Neural cell (in vitro differentiated cells): ENCODE data around the gene SPAG16. TPM values are rescaled to one million over a fixed set of nuclear protein-coding genes. Genes with fewer than 3 reads are reported as not detected.

ENCODE experiments used
- H2AFZ ChIP-seq: fragments of 200-600, 300-800 bp; sonication (generic), shearing (Covaris generic); 2 replicates; pipeline ENCODE4 v1.6.0; 2014; ENCODE audit warnings: low read depth, mild to moderate bottlenecking, antibody characterized with exemption, low read length, moderate library complexity
- H3F3A ChIP-seq: fragments of 200-600 bp; shearing (Covaris generic); 2 replicates; pipeline ENCODE4 v1.6.1; 2016; ENCODE audit warnings: mild to moderate bottlenecking, moderate library complexity, mixed read lengths, antibody characterized with exemption, low read length; ENCODE audit not compliant: insufficient read depth, poor library complexity, severe bottlenecking
- H3K27ac ChIP-seq: fragments of 200-600, 300-800 bp; sonication (generic), shearing (Covaris generic); 2 replicates; pipeline ENCODE4 v1.5.1; 2014; ENCODE audit warnings: mild to moderate bottlenecking, low read length, moderate library complexity
- H3K27me3 ChIP-seq: fragments of 300-800, 200-600 bp; sonication (generic), shearing (Covaris generic); 2 replicates; pipeline ENCODE4 v1.6.0; 2014; ENCODE audit warnings: mild to moderate bottlenecking, low read depth, low read length, moderate library complexity; ENCODE audit not compliant: insufficient read depth
- H3K36me3 ChIP-seq: fragments of 300-800, 200-600 bp; sonication (generic), shearing (Covaris generic); 2 replicates; pipeline ENCODE4 v1.5.1; 2014; ENCODE audit warnings: mild to moderate bottlenecking, antibody characterized with exemption, low read length, moderate library complexity; ENCODE audit not compliant: insufficient read depth
- H3K4me2 ChIP-seq: fragments of 300-800, 200-600 bp; sonication (generic), shearing (Covaris generic); 2 replicates; pipeline ENCODE4 v1.6.0; 2014; ENCODE audit warnings: mild to moderate bottlenecking, low read length
- H3K4me3 ChIP-seq: fragments of 300-800, 200-600 bp; sonication (generic), shearing (Covaris generic); 2 replicates; pipeline ENCODE4 v1.5.1; 2014; ENCODE audit warnings: mild to moderate bottlenecking, low read length, moderate library complexity
- H3K79me2 ChIP-seq: fragments of 200-600 bp; shearing (Covaris generic); replicated peaks from 2 replicates; pipeline ENCODE4 v1.6.0; 2014; ENCODE audit warnings: mild to moderate bottlenecking, low read length, moderate library complexity; ENCODE audit not compliant: insufficient read depth
- H3K9ac ChIP-seq: fragments of 300-800, 200-600 bp; sonication (generic), shearing (Covaris generic); 2 replicates; pipeline ENCODE4 v1.6.1; 2016; ENCODE audit warnings: mild to moderate bottlenecking, low read length, mixed read lengths
- H3K9me2 ChIP-seq: fragments of 200-600 bp; shearing (Covaris generic); 2 replicates; pipeline ENCODE4 v1.6.1; 2016; ENCODE audit warnings: mild to moderate bottlenecking, low read length, mixed read lengths; ENCODE audit not compliant: insufficient read depth
- H3K9me3 ChIP-seq: fragments of 200-600, 300-800 bp; sonication (generic), shearing (Covaris generic); 2 replicates; pipeline ENCODE4 v1.6.1; 2016; ENCODE audit warnings: mild to moderate bottlenecking, mixed run types, low read length, moderate library complexity, mixed read lengths
- H4K20me1 ChIP-seq: fragments of 200-600 bp; shearing (Covaris generic); 2 replicates; pipeline ENCODE4 v1.6.1; 2016; ENCODE audit warnings: mild to moderate bottlenecking, mixed run types; ENCODE audit not compliant: insufficient read depth
- CTCF ChIP-seq: fragments of 450-650 bp; IDR thresholded peaks from 2 replicates; pipeline ENCODE4 v1.5.1; 2014; ENCODE audit warnings: antibody characterized with exemption, mild to moderate bottlenecking, moderate library complexity; ENCODE audit not compliant: poor library complexity, severe bottlenecking
- EP300 ChIP-seq: fragments of 450-650 bp; conservative IDR thresholded peaks from 2 replicates; pipeline ENCODE4 v1.6.1; 2014; ENCODE audit warnings: antibody characterized with exemption, mild to moderate bottlenecking, moderate library complexity; ENCODE audit not compliant: poor library complexity, severe bottlenecking
- EZH2 ChIP-seq: fragments of 200-600, 300-800 bp; shearing (Covaris generic), sonication (generic); IDR thresholded peaks from 2 replicates; pipeline ENCODE4 v1.6.1; 2014; ENCODE audit warnings: antibody characterized with exemption, low read length, borderline replicate concordance, mild to moderate bottlenecking; ENCODE audit not compliant: insufficient read depth, poor library complexity, severe bottlenecking
- MXI1 ChIP-seq: fragments of 450-650 bp; conservative IDR thresholded peaks from 2 replicates; pipeline ENCODE4 v1.6.1; 2014; ENCODE audit warnings: antibody characterized with exemption, mild to moderate bottlenecking; ENCODE audit not compliant: poor library complexity, severe bottlenecking
- POLR2AphosphoS5 ChIP-seq: IDR thresholded peaks from 2 replicates; pipeline ENCODE4 v1.6.1; 2012
- RAD21 ChIP-seq: fragments of 450-650 bp; conservative IDR thresholded peaks from 2 replicates; pipeline ENCODE4 v1.6.1; 2014; ENCODE audit warnings: antibody characterized with exemption, mild to moderate bottlenecking, moderate library complexity
- REST ChIP-seq: IDR thresholded peaks from 2 replicates; pipeline ENCODE4 v1.6.1; 2012; ENCODE audit warnings: borderline replicate concordance
- SMC3 ChIP-seq: fragments of 450-650 bp; conservative IDR thresholded peaks from 2 replicates; pipeline ENCODE4 v1.6.1; 2014; ENCODE audit warnings: antibody characterized with exemption, mild to moderate bottlenecking, moderate library complexity; ENCODE audit not compliant: poor library complexity
- TAF1 ChIP-seq: IDR thresholded peaks from 2 replicates; pipeline ENCODE4 v1.6.1; 2012; ENCODE audit warnings: low read depth
- polyA plus RNA-seq: library from polyadenylated mRNA; depleted of rRNA; stranded (reverse); fragments of >200 nt; gene quantifications from 2 replicates; pipeline ENCODE4 v1.2.3, GENCODE V29; 2014

SPAG16 gene
- polyA plus RNA-seq, 1 donor from 2014 or later = 75.4 TPM

- no peak overlapping the region for H3K9ac ChIP-seq
Observed at GRCh38 chr2:213751446-213751845, 467.2 kb downstream of the SPAG16 start.

GRCh38 chr2:213752575-213752974 lies 468.3 kb downstream of the SPAG16 start:
- Histone ChIP-seq H2AFZ (no peak overlapping the region), H3K4me3 (no peak overlapping the region), H3K9ac (no peak overlapping the region), H3K4me2 (no peak overlapping the region), H3K79me2 (no peaks in the 10 kb centered on the region), H3K27me3 (no peaks in the 10 kb centered on the region), H3K9me2 (no peaks in the 10 kb centered on the region), H3K36me3 (no peaks in the 10 kb centered on the region), H3K9me3 (no peaks in the 10 kb centered on the region), H4K20me1 (no peaks in the 10 kb centered on the region), H3F3A (no peaks in the 10 kb centered on the region), H3K27ac (no peak overlapping the region)
- TF ChIP-seq TAF1 (no peak), EP300 (no peak), SMC3 (no peak), MXI1 (no peak), EZH2 (no peak), RAD21 (no peak), REST (no peak), POLR2AphosphoS5 (no peak), CTCF (no peak)

More at GRCh38 chr2:213751446-213751845, 467.2 kb downstream of the SPAG16 start:
- Histone ChIP-seq H4K20me1 (no peaks in the 10 kb centered on the region), H2AFZ (no peak overlapping the region), H3K27ac (no peak overlapping the region), H3K9me2 (no peaks in the 10 kb centered on the region), H3K27me3 (no peaks in the 10 kb centered on the region), H3K9me3 (no peaks in the 10 kb centered on the region), H3F3A (no peaks in the 10 kb centered on the region), H3K4me2 (no peak overlapping the region), H3K79me2 (no peaks in the 10 kb centered on the region), H3K4me3 (no peak overlapping the region), H3K36me3 (no peaks in the 10 kb centered on the region)
- TF ChIP-seq SMC3 (no peak), RAD21 (no peak)

GRCh38 chr2:213757525-213757924 lies 473.3 kb downstream of the SPAG16 start:
- Histone ChIP-seq H3F3A (no peaks in the 10 kb centered on the region), H3K9me2 (no peaks in the 10 kb centered on the region), H3K9me3 (no peaks in the 10 kb centered on the region), H3K9ac (no peak overlapping the region), H3K27me3 (no peaks in the 10 kb centered on the region), H3K27ac (no peak overlapping the region), H3K4me3 (no peak overlapping the region), H4K20me1 (no peaks in the 10 kb centered on the region), H2AFZ (no peak overlapping the region), H3K79me2 (no peaks in the 10 kb centered on the region), H3K4me2 (no peak overlapping the region), H3K36me3 (no peaks in the 10 kb centered on the region)
- no peak for TF ChIP-seq TAF1
